Measurements from ENCODE around the gene GABBR2.

Gene GABBR2

GRCh38 chr9:98634685-98635336, 73.9 kb downstream of the GABBR2 start:
- no peak for DNase-seq (ENCODE audit: low read depth)

- DNase-seq (ENCODE audit: low read depth), result no peak
Measured at GRCh38 chr9:98632839-98633238, 75.9 kb downstream of the GABBR2 start.

DNA sequence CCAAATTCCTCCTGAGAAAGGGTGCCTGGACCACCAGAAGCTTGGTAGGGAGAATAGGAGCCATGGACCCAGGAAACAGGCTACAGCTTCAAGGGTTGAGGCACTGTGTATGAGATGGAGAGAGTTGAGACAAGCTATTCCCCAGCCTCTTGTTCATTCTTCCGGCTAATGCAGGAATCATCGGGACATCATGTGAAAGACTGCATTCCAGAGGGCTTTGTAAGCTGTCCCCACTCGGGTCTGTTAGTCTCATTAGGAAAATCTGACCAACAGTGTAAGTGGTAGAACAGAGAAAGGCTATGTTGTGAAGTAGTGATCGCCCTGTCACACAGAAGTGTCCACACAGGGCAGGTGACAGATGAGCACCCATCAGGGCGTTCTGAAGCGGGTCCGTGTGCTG, 81.4 kb downstream of the GABBR2 start:
- DNase-seq (ENCODE audit: low read depth), result no peak

GRCh38 chr9:98625728-98626127, 83.0 kb downstream of the GABBR2 start:
- DNase-seq (ENCODE audit: low read depth), result no peak

DNA sequence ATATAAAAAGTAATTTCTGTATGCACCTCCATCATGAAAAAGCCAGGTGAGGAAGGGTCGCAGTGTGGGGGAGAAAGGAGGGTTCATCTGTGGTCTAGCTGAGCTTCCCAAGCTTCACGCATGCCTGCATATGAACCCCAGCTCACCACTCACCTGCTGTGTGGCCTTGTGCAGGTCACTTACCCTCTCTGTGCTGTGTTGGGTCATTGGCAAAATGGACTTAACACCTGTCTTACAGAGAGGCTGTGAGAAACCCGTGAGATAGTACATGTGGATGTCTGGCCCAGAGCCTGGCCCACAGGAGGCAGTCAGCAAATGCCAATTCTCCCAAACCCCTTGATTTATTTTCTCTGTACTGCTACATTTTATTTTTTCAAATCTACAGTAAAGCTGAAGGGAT, 88.9 kb downstream of the GABBR2 start:
- DNase-seq (ENCODE audit: low read depth), result no peak

GRCh38 chr9:98615633-98616032, 93.1 kb downstream of the GABBR2 start:
- DNase-seq (ENCODE audit: low read depth), result no peak

GRCh38 chr9:98614941-98615340, 93.8 kb downstream of the GABBR2 start:
- no peak for DNase-seq (ENCODE audit: low read depth)

DNA sequence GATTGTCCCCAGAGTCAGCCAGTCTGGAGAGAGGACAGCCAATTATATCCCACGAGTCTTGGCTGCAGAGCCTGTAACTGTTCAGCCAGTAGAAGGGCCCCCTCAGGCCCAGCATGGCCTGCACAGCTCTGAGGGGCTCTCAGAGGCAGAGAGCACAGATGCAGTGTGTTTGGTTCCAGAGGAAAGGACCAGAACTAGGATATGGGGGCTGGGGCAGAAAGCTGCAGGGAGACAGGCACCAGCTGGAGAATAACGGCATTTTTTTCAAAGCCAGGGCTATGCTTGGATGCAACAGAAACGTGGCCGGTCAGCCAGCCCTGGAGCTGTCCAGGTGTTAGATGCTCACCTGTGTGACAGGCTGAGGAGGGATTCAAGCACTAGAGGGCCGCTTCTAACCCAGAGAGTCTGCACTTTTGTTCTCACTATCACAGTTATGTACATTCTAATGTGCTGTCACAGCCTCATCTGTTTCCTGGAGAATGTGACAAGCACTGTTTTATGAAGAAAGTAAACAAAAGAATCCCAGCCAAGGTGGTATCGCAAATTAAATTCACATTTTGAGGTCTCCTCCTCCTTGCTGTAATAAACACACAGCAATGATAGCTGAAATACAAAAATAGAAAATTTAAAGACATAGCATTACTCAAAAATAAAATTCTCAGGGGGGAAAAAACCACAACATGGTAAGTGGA, 96.5 kb downstream of the GABBR2 start:
- no peak for DNase-seq (ENCODE audit: low read depth)

GRCh38 chr9:98611319-98611718, 97.4 kb downstream of the GABBR2 start:
- DNase-seq (ENCODE audit: low read depth), result no peak

GRCh38 chr9:98610711-98611110, 98.0 kb downstream of the GABBR2 start:
- DNase-seq (ENCODE audit: low read depth), result no peak

GRCh38 chr9:98610211-98610610, 98.5 kb downstream of the GABBR2 start:
- DNase-seq (ENCODE audit: low read depth), result no peak

- no peak for DNase-seq (ENCODE audit: low read depth)
Measured at GRCh38 chr9:98609646-98610045, 99.1 kb downstream of the GABBR2 start.

DNA sequence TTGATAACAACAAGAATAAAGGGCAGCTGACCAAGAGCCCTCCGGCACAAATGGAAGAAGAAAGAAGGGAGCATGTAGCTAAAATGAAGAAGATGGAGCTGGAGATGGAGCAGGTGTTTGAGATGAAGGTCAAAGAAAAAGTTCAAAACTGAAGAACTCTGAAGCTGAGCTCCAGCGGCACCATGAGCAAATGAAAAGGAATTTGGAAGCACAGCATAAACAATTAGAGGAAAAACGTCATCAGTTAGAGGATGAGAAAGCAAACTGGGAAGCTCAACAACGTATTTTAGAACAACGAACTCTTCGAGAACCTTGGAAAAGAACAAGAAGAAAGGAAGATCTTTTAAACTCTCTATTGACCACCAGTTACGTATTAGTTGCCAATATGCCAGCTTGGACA, 100.9 kb downstream of the GABBR2 start:
- DNase-seq (ENCODE audit: low read depth), result no peak

GRCh38 chr9:98607152-98607551, 101.6 kb downstream of the GABBR2 start:
- no peak for DNase-seq (ENCODE audit: low read depth)

- DNase-seq (ENCODE audit: low read depth), result no peak
Measured at GRCh38 chr9:98606730-98607129, 102.0 kb downstream of the GABBR2 start.

GRCh38 chr9:98605116-98605515, 103.6 kb downstream of the GABBR2 start:
- DNase-seq (ENCODE audit: low read depth), result no peak

DNA sequence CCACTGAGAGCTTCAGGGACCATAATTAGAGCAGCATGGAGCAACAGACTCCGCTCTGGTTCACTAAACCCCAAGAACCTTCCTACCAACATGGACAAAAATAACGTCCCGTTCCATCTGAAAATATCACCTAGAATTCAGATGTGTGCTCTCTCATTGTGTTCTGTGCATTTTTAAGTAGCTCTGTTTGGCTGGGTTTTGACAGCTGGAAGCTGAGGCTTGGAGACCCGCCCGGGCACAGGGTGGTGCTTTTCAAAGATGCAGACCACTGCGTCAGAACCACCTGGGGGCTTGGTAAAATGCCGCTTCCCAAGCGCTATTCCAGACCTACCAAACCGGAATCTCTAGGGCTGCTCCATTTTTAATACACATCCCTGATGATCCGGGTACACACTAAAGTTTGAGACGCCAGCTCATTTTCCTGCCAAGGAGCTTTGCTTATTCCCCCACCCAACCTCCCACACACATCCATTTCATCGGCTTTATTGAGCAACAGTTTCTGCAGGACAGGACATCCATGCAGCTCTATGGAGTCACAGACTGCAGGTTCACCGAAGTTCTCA, 104.8 kb downstream of the GABBR2 start:
- no peak for DNase-seq (ENCODE audit: low read depth)

GRCh38 chr9:98602839-98603500, 105.8 kb downstream of the GABBR2 start:
- DNase-seq (ENCODE audit: low read depth), result no peak

GRCh38 chr9:98600631-98601030, 108.1 kb downstream of the GABBR2 start:
- no peak for DNase-seq (ENCODE audit: low read depth)

DNA sequence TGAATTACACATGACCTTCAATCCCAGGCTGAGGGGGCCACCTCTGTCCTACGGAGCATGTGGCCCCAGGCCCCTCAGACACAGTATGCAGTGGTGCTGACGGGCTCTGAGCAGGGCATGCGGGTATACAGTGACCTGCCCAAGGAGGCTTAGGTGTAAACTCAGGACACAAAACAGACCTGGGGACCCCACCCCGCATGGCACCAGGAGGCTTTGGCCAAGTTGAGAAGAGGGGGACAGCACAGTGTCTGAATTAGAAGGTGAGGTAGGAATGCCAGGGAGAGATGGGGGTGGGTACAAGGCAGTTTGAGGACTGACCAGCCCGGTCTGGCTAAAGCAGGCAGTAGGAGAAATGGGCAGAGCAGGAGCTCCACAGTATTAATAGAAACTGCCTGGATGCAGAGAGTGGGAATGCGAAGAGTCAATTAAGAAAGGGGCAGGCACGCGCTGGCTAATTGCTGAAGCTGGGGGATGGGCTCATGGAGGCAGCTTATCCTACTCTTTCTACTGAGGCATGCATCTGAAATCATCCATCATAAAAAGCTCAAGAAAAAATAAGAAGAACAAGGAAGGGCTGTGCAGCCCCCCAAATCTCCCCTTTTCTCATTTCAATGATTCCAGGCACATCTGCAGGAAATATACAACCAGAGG, 109.0 kb downstream of the GABBR2 start:
- DNase-seq (ENCODE audit: low read depth), result no peak

GRCh38 chr9:98598861-98599260, 109.9 kb downstream of the GABBR2 start:
- DNase-seq (ENCODE audit: low read depth), result no peak

DNA sequence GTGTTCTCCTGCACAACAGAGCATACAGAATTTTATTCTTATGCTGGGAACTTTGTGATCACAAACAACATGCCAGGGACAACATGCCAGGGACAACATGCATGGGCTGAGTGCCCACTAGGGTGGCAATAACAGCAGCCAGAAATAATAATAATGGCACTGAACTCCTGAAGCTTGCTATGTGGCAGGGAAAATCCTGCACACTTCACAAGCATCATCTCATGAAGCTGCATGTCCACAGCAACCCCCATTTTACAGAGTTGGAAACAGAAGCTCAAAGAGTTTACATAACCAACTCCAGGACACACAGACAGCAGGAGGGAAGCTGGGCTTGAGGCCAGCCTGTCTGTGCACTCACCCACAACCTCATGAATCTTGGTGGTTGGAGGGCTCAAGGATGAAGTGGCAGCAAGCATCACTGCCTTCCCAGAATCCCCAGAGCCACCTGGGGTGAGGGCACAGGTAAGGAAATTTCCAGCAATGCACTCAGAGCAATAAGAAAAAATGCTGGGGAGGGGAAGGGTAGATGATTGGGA, 111.4 kb downstream of the GABBR2 start:
- DNase-seq (ENCODE audit: low read depth), result no peak
